Adipocyte (in vitro differentiated cells): ENCODE results near the gene RHOBTB3.

Experiments used
- DNase-seq: peaks from one replicate; pipeline ENCODE4 v3.0.0-alpha.2; 2015; ENCODE audit warnings: low read depth
- H3K27me3 ChIP-seq: replicated peaks from 2 replicates; pipeline ENCODE4 v1.7.0; 2013; ENCODE audit warnings: mild to moderate bottlenecking, low read length, moderate library complexity; ENCODE audit not compliant: control insufficient read depth, insufficient read depth
- H3K36me3 ChIP-seq: 2 replicates; pipeline ENCODE4 v1.7.0; 2013; ENCODE audit warnings: low read length, mild to moderate bottlenecking, moderate library complexity; ENCODE audit not compliant: control insufficient read depth, insufficient read depth, severe bottlenecking
- H3K4me1 ChIP-seq: 2 replicates; pipeline ENCODE4 v1.7.0; 2013; ENCODE audit warnings: mild to moderate bottlenecking, low read length, moderate library complexity; ENCODE audit not compliant: control insufficient read depth, insufficient read depth
- H3K4me3 ChIP-seq: 2 replicates; pipeline ENCODE4 v1.7.0; 2013; ENCODE audit warnings: mild to moderate bottlenecking, low read length, moderate library complexity
- H3K9ac ChIP-seq: 2 replicates; pipeline ENCODE4 v1.7.0; 2013; ENCODE audit warnings: mild to moderate bottlenecking, low read length, moderate library complexity
- H3K9me3 ChIP-seq: 2 replicates; pipeline ENCODE4 v1.7.0; 2013; ENCODE audit warnings: mild to moderate bottlenecking, low read length, moderate library complexity; ENCODE audit not compliant: control insufficient read depth

The RHOBTB3 gene

GRCh38 chr5:95735406-95735805, 4.3 kb downstream of the RHOBTB3 start:
- no peaks in the 10 kb centered on the region for H3K9me3 ChIP-seq
- peaks cover 42% of the 10 kb centered on the region for H3K36me3 ChIP-seq
- peak overlapping the region; percentile 99 for H3K4me3 ChIP-seq
- H3K9ac ChIP-seq = peak overlapping the region; percentile 99
- no peaks in the 10 kb centered on the region for H3K27me3 ChIP-seq
- peaks cover 37% of the 10 kb centered on the region for H3K4me1 ChIP-seq
- DNase-seq = no peak

- H3K36me3 ChIP-seq = peaks cover 55% of the 10 kb centered on the region
- DNase-seq = no peak
- no peaks in the 10 kb centered on the region for H3K27me3 ChIP-seq
- H3K4me1 ChIP-seq = peaks cover 35% of the 10 kb centered on the region
- no peak overlapping the region for H3K9ac ChIP-seq
- no peak overlapping the region for H3K4me3 ChIP-seq
- H3K9me3 ChIP-seq = no peaks in the 10 kb centered on the region
These were observed 6.9 kb downstream of the RHOBTB3 start for GRCh38 chr5:95738072-95738471.

GRCh38 chr5:95738834-95739233, 7.7 kb downstream of the RHOBTB3 start:
- no peak overlapping the region for H3K4me3 ChIP-seq

DNA sequence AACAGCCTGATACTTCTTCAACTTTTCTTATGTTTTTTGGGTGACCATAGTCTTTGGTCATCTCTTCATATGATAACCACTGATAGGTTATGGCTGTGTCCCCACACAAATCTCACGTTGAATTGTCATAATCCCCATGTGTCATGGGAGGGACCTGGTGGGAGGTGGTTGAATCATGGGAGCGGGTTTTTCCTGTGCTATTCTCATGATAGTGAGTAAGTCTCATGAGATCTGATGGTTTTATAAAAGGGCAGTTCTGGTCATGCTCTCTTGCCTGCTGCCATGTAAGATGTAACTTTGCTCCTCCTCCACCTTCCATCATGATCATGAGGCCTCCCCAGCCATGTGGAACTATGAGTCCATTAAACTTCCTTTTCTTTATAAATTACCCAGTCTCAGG, 8.7 kb downstream of the RHOBTB3 start:
- Histone ChIP-seq H3K4me3 (no peak overlapping the region), H3K36me3 (peaks cover 70% of the 10 kb centered on the region)

More at GRCh38 chr5:95738834-95739233, 7.7 kb downstream of the RHOBTB3 start:
- Histone ChIP-seq H3K4me1 (peaks cover 32% of the 10 kb centered on the region), H3K36me3 (peaks cover 60% of the 10 kb centered on the region), H3K27me3 (no peaks in the 10 kb centered on the region), H3K9me3 (no peaks in the 10 kb centered on the region), H3K9ac (no peak overlapping the region)
- no peak for DNase-seq

DNA sequence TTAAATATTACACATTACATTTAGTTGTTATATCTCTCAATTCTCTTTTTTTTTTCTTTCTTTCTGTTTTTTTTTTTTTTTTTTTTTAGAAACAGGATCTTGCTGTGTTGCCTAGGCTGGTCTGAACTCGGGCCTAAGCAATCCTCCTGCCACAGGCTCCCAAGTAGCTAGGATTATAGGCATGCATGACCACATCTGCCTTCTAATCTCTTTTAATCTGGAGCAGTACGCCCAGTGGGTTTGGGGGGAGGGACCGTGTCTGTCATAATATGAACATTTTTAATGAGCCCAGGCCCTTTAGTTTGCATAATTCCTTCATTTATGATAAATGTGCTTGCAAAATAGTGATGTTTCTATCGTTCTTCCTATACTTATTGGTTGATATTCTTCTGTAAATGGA, 10.3 kb downstream of the RHOBTB3 start:
- DNase-seq = no peak
- Histone ChIP-seq H3K27me3 (no peaks in the 10 kb centered on the region), H3K9ac (no peak overlapping the region), H3K4me3 (no peak overlapping the region), H3K9me3 (no peaks in the 10 kb centered on the region), H3K4me1 (peaks cover 14% of the 10 kb centered on the region), H3K36me3 (peaks cover 83% of the 10 kb centered on the region)

More for the DNA sequence above, 8.7 kb downstream of the RHOBTB3 start:
- peaks cover 29% of the 10 kb centered on the region for H3K4me1 ChIP-seq
- no peaks in the 10 kb centered on the region for H3K27me3 ChIP-seq
- H3K9me3 ChIP-seq = no peaks in the 10 kb centered on the region
- no peak for DNase-seq
- H3K9ac ChIP-seq = no peak overlapping the region

DNA sequence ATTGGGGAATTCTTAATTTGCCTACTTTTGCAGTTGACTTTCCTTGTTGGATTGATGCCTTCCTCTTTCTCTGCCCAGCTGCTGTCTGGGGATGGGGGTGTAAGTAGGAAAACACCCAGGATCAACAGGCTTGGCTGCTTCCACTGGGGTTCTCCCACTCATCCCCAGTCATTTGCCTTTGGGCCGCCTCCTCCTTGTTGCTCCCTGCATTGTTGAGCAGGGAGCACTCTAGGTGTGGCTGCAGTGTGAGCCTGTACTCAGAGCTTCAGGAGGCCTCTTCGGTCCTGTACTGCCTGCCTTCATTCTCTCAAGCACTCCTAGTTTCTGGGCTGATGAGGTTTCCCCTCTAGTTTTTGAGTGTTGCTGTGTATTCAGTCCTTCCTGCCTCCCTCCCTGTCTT, 12.1 kb downstream of the RHOBTB3 start:
- H3K9me3 ChIP-seq = no peaks in the 10 kb centered on the region
- peaks cover 13% of the 10 kb centered on the region for H3K4me1 ChIP-seq
- H3K9ac ChIP-seq = no peak overlapping the region
- DNase-seq = no peak
- no peak overlapping the region for H3K4me3 ChIP-seq
- H3K36me3 ChIP-seq = peaks cover 81% of the 10 kb centered on the region
- no peaks in the 10 kb centered on the region for H3K27me3 ChIP-seq

DNA sequence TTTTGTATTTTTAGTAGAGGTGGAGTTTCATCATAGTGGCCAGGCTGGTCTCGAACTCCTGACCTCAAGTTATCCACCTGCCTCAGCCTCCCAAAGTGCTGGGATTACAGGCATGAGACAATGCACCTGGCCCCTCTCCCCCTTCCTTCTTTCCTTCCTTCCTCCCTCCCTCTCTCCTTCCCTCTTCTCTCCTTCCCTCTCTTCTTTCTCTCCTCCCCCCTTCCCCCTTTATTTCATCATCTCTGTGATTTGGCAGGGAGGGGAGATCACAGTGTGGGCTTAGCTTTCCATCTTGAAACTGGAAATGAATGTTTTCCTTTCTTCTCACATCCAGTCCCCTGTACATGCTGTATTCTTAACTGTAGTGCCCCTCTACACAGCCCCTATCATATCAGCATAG, 12.7 kb downstream of the RHOBTB3 start:
- no peaks in the 10 kb centered on the region for H3K9me3 ChIP-seq
- peaks cover 81% of the 10 kb centered on the region for H3K36me3 ChIP-seq
- H3K9ac ChIP-seq = no peak overlapping the region
- H3K4me1 ChIP-seq = peaks cover 17% of the 10 kb centered on the region
- no peaks in the 10 kb centered on the region for H3K27me3 ChIP-seq
- no peak for DNase-seq
- no peak overlapping the region for H3K4me3 ChIP-seq

DNA sequence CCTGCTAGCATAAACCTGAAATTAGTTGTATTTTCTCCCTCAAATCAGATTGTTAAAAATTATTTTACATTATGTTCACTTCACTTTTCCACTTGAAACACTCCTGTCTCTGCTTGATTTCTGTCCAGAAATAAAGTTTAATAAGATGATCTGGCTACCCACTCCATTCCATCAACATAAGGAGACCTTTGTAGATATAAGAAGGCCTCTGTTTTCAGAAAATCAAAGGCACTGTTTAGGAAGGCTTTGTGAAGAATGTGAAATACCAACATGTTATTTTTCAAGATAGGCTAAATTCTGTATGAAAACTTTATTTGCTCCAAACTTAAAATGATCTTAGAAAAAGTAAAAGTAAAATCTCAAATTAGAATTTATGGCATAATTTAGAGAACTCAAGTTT, 15.1 kb downstream of the RHOBTB3 start:
- DNase-seq = no peak
- Histone ChIP-seq H3K9me3 (no peaks in the 10 kb centered on the region), H3K27me3 (no peaks in the 10 kb centered on the region), H3K36me3 (peaks cover 84% of the 10 kb centered on the region), H3K4me3 (no peak overlapping the region), H3K4me1 (peaks cover 17% of the 10 kb centered on the region), H3K9ac (no peak overlapping the region)

GRCh38 chr5:95746722-95747679, 15.9 kb downstream of the RHOBTB3 start:
- Histone ChIP-seq H3K4me3 (no peak overlapping the region), H3K27me3 (no peaks in the 10 kb centered on the region), H3K36me3 (peaks cover 91% of the 10 kb centered on the region), H3K9me3 (no peaks in the 10 kb centered on the region), H3K4me1 (peaks cover 17% of the 10 kb centered on the region), H3K9ac (no peak overlapping the region)
- no peak for DNase-seq

DNA sequence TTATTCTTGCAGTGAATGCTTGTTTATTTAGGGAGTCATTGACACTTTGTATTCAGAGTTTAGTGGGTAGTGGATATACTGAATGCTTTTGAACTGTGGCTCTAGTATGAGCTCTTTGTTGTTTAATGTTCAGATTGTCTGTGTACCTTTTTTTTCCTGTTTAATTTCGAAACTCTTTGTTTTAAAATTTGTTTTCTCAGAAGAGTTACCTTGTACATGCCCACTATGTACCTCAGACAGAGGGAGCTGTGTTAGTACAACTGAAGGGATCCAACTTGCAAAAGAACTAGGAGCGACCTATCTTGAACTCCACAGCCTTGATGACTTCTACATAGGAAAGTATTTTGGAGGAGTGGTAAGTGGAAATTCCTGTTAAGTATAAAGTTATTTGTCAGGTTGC, 17.0 kb downstream of the RHOBTB3 start:
- Histone ChIP-seq H3K4me3 (no peak overlapping the region), H3K9me3 (no peaks in the 10 kb centered on the region), H3K27me3 (no peaks in the 10 kb centered on the region), H3K36me3 (peaks cover 93% of the 10 kb centered on the region), H3K4me1 (peaks cover 17% of the 10 kb centered on the region), H3K9ac (no peak overlapping the region)
- no peak for DNase-seq

- Histone ChIP-seq H3K4me3 (no peak overlapping the region), H3K9me3 (no peaks in the 10 kb centered on the region), H3K36me3 (peaks cover 89% of the 10 kb centered on the region), H3K27me3 (no peaks in the 10 kb centered on the region), H3K9ac (no peak overlapping the region), H3K4me1 (peaks cover 20% of the 10 kb centered on the region)
- no peak for DNase-seq
These were observed 23.4 kb downstream of the RHOBTB3 start for GRCh38 chr5:95754545-95754944.
